MV-4-11 (cell line): ENCODE results near the gene SIAH3.

ENCODE experiments used
- DNase-seq: peaks from one replicate; lab custom pipeline; 2025; lab: John Stamatoyannopoulos, UW

SIAH3 gene

DNA sequence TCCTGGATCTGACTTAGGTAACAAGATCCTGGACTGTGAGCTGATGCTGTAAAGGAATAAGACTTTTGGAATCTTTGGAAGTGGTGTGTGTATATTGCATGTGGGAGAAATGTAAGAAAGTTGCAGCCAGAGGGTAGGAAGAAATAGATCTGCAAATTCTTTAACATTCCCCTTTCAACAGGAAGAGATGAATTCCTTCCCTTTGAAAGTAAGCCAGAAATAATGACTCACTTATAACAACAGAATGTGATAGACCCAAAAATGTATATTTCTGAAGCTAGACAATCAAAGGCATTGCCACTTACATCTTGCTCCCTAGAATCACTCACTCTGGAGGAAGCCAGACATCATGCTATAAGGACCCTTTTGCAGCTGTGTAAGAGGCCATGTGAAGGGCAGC lies 9.8 kb upstream of the SIAH3 start:
- no peak for DNase-seq

DNA sequence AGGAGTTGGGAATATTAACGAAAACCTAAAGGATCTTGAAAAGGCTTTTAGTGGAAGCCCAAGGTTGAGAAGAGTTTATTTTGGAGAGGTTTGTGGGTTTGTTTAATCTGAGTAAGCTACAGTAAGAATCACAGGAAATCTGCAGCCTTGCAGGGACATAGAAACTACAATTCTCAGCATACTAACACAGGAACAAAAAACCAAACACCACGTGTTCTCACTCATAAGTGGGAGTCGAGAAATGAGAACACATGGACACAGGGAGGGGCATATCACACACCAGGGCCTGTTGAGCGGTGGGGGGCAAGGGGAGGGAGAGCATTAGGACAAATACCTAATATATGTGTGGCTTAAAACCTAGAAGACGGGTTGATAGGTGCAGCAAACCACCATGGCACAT lies 8.7 kb upstream of the SIAH3 start:
- DNase-seq, result no peak

DNA sequence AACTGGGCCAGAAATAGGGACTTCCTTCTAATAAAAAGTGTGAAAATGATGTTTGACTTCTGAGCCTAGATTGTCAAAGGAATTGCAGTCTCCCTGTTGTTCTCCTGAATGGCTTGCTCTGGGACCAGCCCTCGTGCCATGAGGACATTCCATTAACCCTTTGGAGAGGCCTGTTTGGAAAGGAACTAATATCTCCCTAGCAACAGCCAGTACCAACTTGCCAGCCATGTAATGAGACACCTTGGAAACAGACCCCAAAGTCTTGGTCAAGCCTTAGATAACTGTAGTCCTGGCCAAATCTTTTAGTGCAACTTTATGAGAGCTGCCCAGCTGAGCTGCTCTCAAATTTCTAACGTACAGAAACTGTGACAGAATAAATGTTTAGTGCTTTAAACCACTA lies 8.2 kb upstream of the SIAH3 start:
- no peak for DNase-seq

DNA sequence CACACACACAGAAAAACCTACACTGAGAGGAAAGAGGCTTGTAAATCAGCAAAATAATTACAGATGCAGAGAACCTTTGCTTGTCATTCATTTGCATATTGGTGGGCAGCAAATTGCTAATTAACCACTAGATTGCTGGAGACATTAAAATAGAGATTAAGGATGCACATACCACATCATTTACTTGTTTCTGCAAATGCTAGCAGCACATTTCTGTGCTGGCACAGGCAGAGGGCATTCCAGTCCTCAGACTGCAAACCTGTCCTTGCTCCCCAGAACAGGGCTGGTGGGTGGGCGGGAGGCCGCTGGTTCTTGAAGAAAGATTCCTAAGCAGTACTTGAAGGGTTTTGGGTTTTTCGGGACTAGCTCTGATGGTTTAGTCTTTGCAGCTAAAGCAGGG lies 941 bp upstream of the SIAH3 start:
- DNase-seq, result no peak

DNA sequence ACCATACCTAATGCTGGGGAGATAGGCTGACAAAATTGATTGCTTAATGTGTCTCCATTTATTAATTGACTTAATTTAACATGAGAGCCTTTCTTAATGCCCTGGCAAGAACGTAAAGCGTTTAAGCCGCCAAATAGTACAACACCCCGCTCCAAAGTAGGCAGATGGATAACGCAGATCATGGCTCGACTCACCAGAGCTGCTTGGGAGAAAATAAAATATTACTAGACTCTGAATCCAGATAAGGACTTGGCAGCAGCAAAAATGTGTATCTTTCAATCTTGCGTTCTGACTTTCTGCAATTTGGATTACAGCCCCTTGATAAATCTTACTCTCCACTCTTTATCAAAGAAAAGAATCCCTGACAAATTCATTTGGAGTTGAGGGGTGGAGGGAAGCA lies 403 bp upstream of the SIAH3 start:
- no peak for DNase-seq

DNA sequence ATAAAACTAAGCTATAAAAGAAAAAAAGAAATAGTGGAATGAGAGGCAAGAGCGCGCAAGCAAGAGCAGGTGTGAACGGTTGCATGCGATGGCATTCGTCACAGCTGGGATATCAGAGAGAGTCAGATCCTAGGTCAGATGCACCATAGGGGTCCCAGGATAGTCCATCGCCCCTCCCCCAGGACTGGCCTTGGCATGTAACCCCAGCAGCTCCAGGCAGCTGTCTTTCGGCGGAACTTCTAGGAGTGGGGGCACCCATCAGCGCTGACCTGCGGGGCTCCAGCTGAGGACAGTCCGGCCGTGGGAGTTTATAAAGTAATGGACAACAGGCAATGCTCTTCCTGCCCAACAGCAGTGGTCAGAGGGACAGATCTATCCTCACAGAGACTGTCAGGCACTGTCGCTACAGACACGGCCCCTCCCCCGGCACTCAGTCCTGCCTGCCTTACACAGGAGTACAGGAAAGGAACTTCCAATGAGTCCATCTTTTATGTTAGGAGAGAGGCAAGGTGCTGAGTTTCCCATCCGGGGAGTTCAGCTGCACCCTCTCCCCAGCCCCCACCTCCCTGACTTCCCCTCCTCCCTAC lies 1.4 kb downstream of the SIAH3 start:
- DNase-seq, result no peak

DNA sequence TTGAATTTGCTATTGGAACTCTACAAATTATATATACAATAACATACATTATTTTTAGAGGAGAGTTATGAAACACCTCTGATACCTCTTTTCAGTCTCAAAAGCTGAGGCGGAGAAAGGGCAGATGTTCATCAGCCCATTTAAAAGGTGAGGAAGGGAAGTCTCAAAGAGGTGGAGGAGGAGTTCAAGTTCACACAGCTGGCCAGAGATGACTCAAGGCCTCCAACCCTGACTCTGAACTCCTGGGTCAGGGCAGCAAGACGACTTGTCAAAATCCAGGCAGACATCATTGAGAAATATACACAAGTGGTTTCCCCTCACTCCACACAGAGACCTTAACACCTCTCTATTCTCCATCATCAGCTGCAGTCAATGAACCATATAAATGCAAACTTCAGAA lies 2.1 kb downstream of the SIAH3 start:
- DNase-seq, result peak; percentile 72

DNA sequence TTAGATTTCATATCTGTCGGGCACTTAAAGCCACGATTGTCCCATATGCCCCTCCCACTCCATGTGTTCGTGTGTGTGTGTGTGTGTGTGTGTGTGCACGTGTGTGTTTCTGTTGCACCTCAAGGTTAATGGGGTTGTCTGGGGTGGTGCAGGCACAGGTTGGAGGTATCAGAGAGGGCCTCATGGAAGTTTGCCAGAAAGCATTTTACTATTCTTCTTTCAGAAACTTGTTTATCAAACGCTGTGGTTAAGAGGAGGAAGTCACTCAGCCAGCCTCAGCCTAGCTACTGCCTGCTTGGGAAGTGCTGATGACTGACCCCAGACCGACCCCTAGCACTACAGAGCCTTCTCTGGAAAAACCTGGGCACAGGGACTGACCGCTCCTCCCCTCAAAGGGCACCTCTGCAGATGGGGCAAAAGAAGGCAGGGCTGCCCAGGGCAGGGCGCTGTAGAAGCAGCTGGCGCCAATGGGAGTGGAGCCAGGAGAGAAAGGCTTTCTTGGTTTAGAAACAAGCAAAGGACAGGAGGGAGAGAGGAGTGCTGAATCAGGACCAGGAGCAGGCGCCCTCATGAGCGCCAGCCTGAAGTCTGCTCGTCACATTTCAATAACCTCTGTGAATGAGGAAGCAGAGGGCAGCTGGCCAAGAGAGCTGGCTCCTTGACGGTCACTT lies 3.9 kb downstream of the SIAH3 start:
- peak; percentile 88 for DNase-seq

DNA sequence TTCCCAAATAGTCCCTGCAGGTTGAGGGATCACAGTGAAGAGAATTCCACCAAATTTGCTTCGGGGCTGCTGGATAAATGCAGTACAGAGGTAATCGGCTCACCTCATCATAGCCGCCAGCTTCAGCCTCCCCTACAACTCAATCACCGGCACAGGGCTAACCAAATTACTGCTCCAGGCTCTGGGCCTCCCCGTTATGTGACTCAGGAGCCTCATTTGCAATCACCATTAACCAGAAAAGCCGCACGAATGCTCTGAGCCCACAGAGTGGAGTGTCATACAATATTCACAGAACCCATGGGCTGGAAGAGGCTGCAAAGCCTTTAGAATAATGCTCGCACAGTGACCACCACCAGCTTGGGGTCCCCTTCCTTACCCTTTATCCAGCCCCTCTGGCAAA lies 4.9 kb downstream of the SIAH3 start:
- peak; percentile 68 for DNase-seq

DNA sequence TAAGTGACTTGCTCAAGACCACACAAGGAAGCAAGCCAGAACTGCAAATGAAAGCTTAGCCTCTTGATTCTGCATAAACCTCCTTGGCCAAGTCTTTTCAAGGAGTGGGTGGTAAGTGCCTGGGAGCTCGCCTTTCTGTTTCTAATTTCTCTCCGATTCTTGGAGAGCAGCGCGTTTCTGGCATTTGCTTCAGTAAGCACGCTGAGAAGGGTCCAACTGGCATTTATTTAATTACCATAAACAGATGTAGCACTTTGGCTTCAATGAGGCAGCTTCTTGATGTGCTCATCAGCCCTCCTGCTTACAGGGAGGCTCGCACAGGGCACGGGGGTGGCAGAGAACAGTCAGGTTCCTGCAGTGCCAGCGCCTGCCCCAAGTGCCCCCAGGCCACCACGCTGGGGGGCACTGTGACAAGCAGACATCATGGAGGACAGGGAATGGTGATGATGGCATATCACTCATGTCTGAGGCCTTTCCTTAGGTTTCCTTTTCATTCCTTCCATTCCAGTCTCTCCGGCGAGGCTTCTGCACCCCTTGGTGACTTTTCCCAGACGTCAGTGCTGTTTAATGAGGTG lies 13.3 kb downstream of the SIAH3 start:
- no peak for DNase-seq

DNA sequence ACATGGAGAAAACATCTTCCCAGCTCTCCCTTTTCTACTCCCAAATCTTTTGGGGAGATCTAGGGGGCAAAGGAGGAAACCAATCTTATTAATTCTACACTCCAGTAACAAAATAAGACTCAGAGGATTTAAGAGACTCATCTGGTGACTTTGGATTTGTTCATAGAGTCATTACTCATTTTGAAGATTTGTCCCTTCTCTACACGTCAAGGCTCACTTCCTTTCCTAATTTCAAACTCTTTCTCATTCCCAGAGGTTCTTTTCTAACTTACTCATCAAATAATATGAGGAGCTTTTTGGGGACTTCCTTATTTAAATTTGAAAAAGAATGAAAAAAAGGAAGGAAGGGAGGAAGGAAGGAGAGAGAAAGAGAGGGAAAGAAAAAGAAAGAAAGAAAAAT lies 14.4 kb downstream of the SIAH3 start:
- DNase-seq, result peak; percentile 39

DNA sequence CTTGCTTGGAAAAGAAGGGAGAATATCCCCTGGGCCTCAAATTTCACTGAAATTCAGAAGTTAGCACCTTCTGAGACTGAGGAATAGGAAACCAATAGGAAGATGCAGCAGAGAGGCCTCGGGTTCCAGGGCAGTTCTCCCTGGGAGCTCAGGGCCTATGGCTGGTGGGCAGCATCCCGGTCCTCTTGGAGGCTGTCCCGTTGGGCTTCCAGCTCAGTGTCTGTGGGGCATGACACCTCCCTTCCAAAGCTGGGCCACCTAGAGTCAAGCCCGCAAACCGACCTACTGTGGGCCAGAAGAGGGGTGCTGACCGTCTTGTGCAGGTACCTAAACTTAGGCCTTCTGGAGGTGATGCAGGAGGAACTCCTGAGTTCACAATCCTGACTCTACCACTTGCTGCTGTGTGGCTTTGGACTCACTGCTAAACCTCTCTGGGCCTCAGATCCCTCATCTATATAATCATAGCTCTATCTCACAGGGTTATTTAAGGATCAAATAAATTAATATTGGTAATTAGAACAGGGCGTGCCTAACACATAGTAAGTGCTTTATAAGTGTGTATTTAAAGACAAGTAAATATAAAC lies 17.1 kb downstream of the SIAH3 start:
- no peak for DNase-seq

DNA sequence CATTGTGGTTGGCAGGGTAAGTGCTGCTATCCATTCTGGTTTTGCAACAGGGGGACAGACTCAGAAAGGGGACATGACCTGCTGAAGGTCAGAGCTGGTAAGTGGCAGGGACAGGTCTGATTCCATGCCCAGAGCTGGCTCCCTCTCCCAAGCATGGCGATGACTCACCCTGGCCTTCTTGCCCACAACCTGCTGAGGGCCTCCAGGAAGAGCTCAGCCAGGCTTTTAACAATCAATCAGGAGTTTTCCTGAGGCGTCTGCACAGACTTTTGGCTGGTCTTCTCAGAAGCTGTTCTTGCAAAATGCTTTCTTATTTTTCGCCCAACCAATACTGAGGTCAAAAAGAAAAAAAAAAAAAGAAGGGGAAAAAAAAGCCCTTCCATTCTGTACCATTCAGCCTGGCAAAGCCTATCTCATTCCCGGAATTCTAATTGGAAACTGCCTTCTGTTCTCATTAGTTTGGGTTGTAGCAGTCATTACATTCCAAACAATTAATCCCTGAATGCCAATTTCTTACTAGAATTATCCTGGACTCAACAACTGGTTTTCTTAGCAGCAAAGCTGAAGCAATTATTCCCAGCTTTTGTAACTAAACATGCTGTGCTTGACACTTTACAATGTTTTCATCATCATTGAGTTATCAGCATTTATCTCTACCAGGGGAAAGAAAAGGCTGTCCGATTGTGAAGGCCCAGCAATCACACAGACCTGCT lies 17.7 kb downstream of the SIAH3 start:
- peak; percentile 78 for DNase-seq

DNA sequence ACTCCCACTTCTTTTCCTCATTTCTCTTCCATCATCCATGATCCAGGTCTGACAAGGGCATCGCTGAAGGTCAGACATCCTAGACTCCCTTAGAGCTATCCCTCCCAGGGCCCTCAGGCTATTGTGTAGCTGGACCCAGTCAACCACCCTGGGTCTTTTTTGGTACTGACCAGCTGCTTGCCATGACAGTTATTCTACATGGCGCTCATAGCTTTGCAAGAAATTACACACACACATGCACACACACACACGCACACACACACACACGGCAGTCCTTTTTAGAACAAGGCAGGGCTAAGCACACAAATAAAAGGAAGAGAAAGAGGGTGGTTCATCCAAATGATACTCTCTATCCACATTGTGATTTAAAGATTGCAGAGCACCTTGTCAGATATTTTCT lies 18.3 kb downstream of the SIAH3 start:
- DNase-seq, result peak; percentile 77

DNA sequence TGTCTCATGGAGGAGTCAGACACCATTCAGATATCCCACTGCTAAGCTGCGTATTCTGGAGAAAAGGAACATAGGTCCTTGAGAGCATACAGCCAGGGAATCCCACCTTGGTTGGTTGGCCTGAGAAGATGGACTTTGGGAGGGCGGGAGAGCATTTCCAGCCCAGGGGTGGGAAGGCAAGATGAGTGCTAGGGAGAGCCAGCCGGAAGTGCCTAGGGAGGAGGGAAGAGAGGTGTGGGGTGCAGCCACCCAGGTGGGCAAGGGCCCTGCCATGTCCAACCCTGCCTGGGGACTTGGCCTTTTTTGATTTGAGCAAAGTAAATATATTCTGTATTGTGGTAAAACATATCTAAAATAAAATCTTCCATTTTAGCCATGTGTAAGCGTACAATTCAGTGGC lies 19.7 kb downstream of the SIAH3 start:
- no peak for DNase-seq

DNA sequence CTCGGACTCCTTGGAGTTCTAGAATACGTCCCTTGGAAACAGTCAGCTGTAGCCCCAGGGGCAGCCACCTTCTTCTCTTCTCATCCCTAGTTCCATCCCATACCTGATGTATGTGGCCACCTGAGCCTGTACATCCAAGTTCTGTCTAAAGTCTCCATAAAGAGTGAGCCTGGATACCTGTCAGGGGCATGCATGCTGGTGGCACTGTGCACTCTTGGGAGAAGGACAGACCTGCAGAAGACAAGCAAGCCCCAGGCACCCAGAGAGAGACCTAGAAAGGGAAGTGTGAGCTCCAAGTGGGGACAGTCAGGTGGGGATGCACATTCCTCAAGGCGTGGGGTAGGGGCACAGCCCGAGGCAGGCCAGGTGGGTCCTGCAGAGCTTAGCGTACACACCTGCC lies 21.4 kb downstream of the SIAH3 start:
- no peak for DNase-seq

DNA sequence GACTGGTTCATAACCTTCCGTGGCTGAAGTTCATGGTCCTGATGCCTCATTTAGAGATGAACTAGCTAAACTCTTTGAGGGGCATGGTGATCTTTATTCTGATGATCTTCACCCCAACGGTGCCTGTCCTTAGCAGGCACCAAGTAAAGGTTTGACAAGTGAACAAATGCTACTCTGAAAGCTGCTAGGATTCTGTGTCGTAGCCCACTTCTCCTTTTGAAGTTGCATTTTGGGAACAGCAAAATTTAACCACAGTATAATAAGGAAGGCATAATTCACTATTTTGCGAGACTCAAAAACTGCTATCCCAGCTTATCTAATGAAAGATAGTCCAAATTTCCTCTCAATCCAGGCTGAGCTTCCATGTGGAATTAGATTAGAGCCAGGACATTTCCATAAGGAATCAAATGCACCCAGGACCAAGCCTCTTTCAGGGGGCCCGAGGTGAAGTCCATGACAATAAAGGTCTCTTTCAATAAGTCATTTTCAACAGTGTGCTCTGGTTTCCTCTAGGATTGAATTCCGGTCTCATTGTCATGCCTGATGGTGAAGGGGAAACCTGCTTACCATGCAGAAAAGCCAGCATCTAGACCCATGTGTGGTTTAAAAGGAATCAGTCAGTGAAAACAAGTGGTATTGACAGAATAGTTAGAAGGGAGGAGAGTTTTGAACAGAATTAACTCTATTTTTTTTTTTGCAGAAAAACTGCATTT lies 23.1 kb downstream of the SIAH3 start:
- DNase-seq, result peak; percentile 86

DNA sequence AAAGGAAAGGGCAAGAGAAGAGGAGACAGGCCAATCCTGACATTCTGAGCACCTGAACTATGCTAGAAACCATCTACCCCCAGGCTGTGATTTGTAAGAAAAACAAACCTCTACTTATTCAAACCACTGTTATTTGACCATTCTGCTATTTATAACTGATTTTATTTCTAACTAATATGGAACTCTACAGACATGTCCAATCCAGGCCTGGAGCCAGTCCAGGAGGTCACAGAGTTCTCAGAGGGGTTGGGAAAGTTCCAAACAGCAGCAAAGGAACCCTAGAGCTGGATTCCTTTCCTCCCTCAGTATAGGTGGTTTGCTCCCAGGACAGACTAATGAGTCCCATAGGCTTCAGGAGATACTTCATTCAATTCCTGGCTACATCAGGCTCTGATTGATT lies 24.2 kb downstream of the SIAH3 start:
- DNase-seq, result no peak

DNA sequence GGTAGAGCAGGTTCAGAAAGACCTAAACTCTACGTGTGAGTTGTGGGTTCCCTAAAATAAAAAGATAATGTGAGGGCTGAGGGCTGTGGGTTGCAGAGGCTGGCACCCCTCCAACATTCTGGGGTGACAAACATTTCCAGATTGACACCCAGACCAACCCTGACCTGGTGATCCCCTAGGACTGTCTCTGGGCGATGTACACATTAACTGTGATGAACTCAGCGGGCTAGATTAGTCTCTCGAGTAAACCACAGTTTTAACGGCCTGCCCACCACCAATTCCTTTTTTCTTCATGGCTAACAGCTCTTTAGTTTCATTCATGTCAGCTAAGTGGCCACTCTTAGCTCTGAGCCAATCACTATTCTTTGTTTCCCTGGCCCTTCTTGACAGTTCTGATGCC lies 24.8 kb downstream of the SIAH3 start:
- peak; percentile 98 for DNase-seq

DNA sequence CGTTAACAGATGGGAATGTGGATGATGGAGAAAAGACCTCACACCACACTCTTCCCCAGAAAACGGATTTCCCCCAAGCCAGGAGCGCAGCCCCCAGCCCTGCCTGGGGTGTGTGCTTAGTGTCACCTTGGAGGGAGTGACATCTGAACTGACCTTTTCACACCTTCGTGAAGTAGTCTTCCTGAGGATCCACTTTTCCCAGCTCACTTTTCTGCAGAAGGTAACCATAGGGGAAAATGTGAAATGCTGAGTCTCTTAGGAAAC lies 26.2 kb downstream of the SIAH3 start:
- DNase-seq, result no peak

DNA sequence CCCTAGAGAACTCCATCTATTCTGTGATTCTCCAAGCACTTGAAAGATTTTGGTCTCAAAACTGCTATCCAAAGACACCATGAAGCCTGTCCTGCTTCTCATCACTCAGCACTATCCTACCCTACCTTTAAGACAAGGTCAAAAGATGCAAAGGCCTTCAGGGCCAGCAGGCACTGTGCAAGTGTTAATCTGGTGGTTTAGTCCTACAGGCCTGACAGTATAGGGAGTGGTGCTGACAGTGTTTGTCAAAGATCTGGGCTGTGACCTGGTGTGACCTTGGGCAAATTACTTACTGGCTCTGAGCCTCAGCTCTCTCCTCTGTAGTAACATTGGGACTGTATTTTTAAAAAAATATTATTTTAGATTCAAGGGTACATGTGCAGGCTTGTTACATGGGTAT lies 28.0 kb downstream of the SIAH3 start:
- DNase-seq, result no peak

DNA sequence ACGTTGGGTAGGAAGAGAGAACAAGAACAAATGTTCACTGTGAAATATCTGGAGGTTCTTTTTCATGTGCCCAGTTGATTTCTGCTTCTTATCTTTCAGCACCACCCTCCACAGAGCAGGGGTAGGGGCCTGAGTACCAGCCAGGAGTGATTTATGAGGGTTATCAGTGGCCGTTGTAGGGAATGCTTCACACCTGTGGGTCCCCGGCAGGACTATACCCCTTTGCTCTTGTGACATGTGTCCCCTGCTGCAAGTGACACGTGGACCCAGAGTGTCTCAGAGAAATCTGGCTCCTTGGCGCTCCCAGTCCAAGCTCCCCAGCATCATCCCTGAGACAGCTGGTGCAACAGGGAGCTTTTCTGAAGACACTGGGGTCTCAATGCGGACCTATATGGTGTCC lies 29.7 kb downstream of the SIAH3 start:
- DNase-seq, result no peak
